ENCODE data around the gene DNAI1.

DNAI1 gene

GRCh38 chr9:34560599-34561214, 102.1 kb downstream of the DNAI1 start:
- DNase-seq: no peak

GRCh38 chr9:34562135-34562745, 103.6 kb downstream of the DNAI1 start:
- DNase-seq: no peak

- no peak for DNase-seq
These were observed 104.7 kb downstream of the DNAI1 start for GRCh38 chr9:34563262-34563661.

- DNase-seq: no peak
These were observed 106.0 kb downstream of the DNAI1 start for GRCh38 chr9:34564617-34565016.

GRCh38 chr9:34565856-34566255, 107.3 kb downstream of the DNAI1 start:
- no peak for DNase-seq

GRCh38 chr9:34566322-34566721, 107.7 kb downstream of the DNAI1 start:
- no peak for DNase-seq

GRCh38 chr9:34566972-34567371, 108.4 kb downstream of the DNAI1 start:
- DNase-seq: no peak

- no peak for DNase-seq
These were observed 109.5 kb downstream of the DNAI1 start for GRCh38 chr9:34568133-34568532.

- DNase-seq: no peak
These were observed 110.2 kb downstream of the DNAI1 start for GRCh38 chr9:34568774-34569173.

GRCh38 chr9:34570376-34570775, 111.8 kb downstream of the DNAI1 start:
- no peak for DNase-seq
